ENCODE data around the gene OTOG. TPM values are rescaled to one million over a fixed set of nuclear protein-coding genes. Genes with fewer than 3 reads are reported as not detected.

The OTOG gene
- total and polyA plus RNA-seq, 2 of the 8 experiments (the other 6 are each of a cell fraction or from before 2014, with no cell fraction given) = 0.41 to 1.5 TPM

- DNase-seq (ENCODE audit: low read depth in 1 of 2, low spot score in 2 of 2) (no peak), FAIRE-seq (no peak)
- no peak overlapping the region for H3K56ac ChIP-seq (replicated peaks; ENCODE audit: insufficient read length, low read depth, low read length)
- ChIA-PET POLR2A (ENCODE audit: partially characterized antibody) (no interaction called here), CTCF (ENCODE audit: partially characterized antibody) (interaction anchor here (0.5 to 9.4 kb wide), 7 partner anchors 11 to 171 kb away, joined by 3 to 98 read pairs (median 3); partner anchors contain the start of gene OTOG)
- H3K18ac ChIP-seq (ENCODE audit: extremely low read depth, low read length) = no peak overlapping the region
- no peak overlapping the region for H3K4me3 ChIP-seq (ENCODE audit: extremely low read depth in 1 of 4, insufficient read depth in 2 of 4, low read depth in 3 of 4, low read length in 4 of 4)
- no peak overlapping the region for H3K9ac ChIP-seq (replicated peaks in 1 of 4; ENCODE audit: extremely low read depth in 1 of 4, low read depth in 3 of 4, low read length in 3 of 4)
- no peak overlapping the region for H3K4me2 ChIP-seq (ENCODE audit: insufficient read depth in 1 of 2, low read depth in 2 of 2, low read length in 2 of 2)
- H2BK20ac ChIP-seq (ENCODE audit: low read length) = no peak overlapping the region
- peaks cover 0 to 3% of the 10 kb centered on the region in 2 experiments for H4K20me1 ChIP-seq (replicated peaks in 1 of 2; ENCODE audit: control insufficient read depth in 1 of 2, insufficient read depth in 2 of 2, low read length in 2 of 2)
- H2BK15ac ChIP-seq (ENCODE audit: low read length) = no peak overlapping the region
- H2AFZ ChIP-seq (ENCODE audit: low read length) = no peak overlapping the region
- H3K36me3 ChIP-seq (ENCODE audit: control insufficient read depth in 2 of 4, insufficient read depth in 4 of 4, low read length in 3 of 4) = no peaks in the 10 kb centered on the region
- no peaks in the 10 kb centered on the region for H3K9me3 ChIP-seq (ENCODE audit: insufficient read depth in 2 of 2, low read depth in 1 of 2, low read length in 1 of 2)
- no peaks in the 10 kb centered on the region for H3K79me2 ChIP-seq (ENCODE audit: control insufficient read depth in 1 of 2, insufficient read depth in 2 of 2, low read length in 2 of 2)
- TF ChIP-seq KDM5A (IDR thresholded peaks at IDR 0.05; ENCODE audit: low read length) = no peak
- TF ChIP-seq KDM1A (IDR thresholded peaks at IDR 0.05; ENCODE audit: borderline replicate concordance, low read length) = 0 out of 2 replicates have a peak, but pooled peaks have one; percentile 43
- no peak for TF ChIP-seq RXRA (IDR thresholded peaks at IDR 0.05; ENCODE audit: insufficient read depth, low read depth, low read length)
- no peak for TF ChIP-seq BRCA1 (IDR thresholded peaks at IDR 0.05; ENCODE audit: low read depth, low read length)
- no peak overlapping the region for H2AK5ac ChIP-seq (ENCODE audit: low read depth, low read length)
- no peaks in the 10 kb centered on the region; the same call in 1 of the 2 replicates for H3K23me2 ChIP-seq (ENCODE audit: low read depth, low read length)
- no peak overlapping the region for H3K23ac ChIP-seq (ENCODE audit: insufficient read length)
- no peak overlapping the region for H4K8ac ChIP-seq (ENCODE audit: extremely low read depth, insufficient read depth, low read length)
- H4K91ac ChIP-seq (replicated peaks; ENCODE audit: insufficient read length, low read length) = no peak overlapping the region
- H3K27me3 ChIP-seq (replicated peaks in 1 of 4; ENCODE audit: control insufficient read depth in 3 of 4, extremely low read depth in 1 of 4, insufficient read depth in 3 of 4, low read length in 3 of 4) = no peaks in the 10 kb centered on the region
- WGBS, 2 experiments (ENCODE audit: extremely low coverage in 1 of 2, insufficient coverage in 1 of 2, insufficient read length in 1 of 2, insufficient replicate concordance in 2 of 2, low coverage in 1 of 2, low lambda C conversion rate in 2 of 2, missing lambda C conversion rate in 1 of 2) = 92% methylated on average over 12 of the region's 12 CpGs; no CpG with 5 or more reads in 1 of the 2 experiments
- no peaks in the 10 kb centered on the region for H3K79me1 ChIP-seq (ENCODE audit: low read depth, low read length)
- no peak overlapping the region for H2BK5ac ChIP-seq (ENCODE audit: low read depth, low read length)
- H3K4ac ChIP-seq (replicated peaks; ENCODE audit: insufficient read length, low read depth, low read length) = no peak overlapping the region
- H3K14ac ChIP-seq (ENCODE audit: insufficient read length) = no peak overlapping the region
- H3K27ac ChIP-seq (ENCODE audit: low read depth, low read length) = no peak overlapping the region
- H2BK120ac ChIP-seq (replicated peaks; ENCODE audit: low read depth, low read length) = no peak overlapping the region
- no peak overlapping the region for H2BK12ac ChIP-seq (ENCODE audit: low read depth, low read length)
- H4K5ac ChIP-seq (ENCODE audit: insufficient read length, low read depth, low read length) = no peak overlapping the region
- no peaks in the 10 kb centered on the region for H3K4me1 ChIP-seq (replicated peaks in 1 of 4; ENCODE audit: control insufficient read depth in 3 of 4, insufficient read depth in 4 of 4, low read length in 3 of 4)
Observed at GRCh38 chr11:17560281-17561110, 13.4 kb downstream of the OTOG start.
